Peyer's patch (tissue), 4 donors: Measurements from ENCODE around the gene KRT16. TPM values are rescaled to one million over a fixed set of nuclear protein-coding genes. Genes with fewer than 3 reads are reported as not detected.

Experiments used
- DNase-seq, 3 donors: peaks; one replicate each; pipeline ENCODE4 v3.0.0-alpha.2; 2017 to 2019
- H3K27ac ChIP-seq, 4 donors: fragments of 200-600 bp; sonication (generic); one replicate each; pipeline ENCODE4 v1.5.1; 2016 to 2019
- H3K27me3 ChIP-seq, 2 donors: fragments of 200-600 bp; sonication (generic); one replicate each; pipeline ENCODE4 v1.5.1; 2019
- H3K36me3 ChIP-seq, 3 donors: fragments of 200-600 bp; sonication (generic); one replicate each; pipeline ENCODE4 v1.5.1; 2016 to 2019
- H3K4me1 ChIP-seq, 4 donors: fragments of 200-600 bp; sonication (generic); one replicate each; pipeline ENCODE4 v1.5.1; 2016 to 2019
- H3K4me3 ChIP-seq, 4 donors: fragments of 200-600 bp; sonication (generic); 1 replicate in 3 of 4; 2 replicates in 1 of 4; pipeline ENCODE4 v1.5.1; 2016 to 2019; ENCODE audit warnings: mild to moderate bottlenecking in 1 of 4
- H3K9me3 ChIP-seq, 4 donors: fragments of 200-600 bp; sonication (generic); one replicate each; pipeline ENCODE4 v1.5.1; 2016 to 2019; ENCODE audit warnings: mild to moderate bottlenecking in 1 of 4
- CTCF ChIP-seq, 6 experiments: fragments of 450-650 bp in 4 of 6; fragments of 200-600 bp in 2 of 6; sonication (generic) in 1 of 6; IDR thresholded peaks; one replicate each; pipeline ENCODE4 v1.5.1; 2017 to 2019; ENCODE audit warnings: antibody characterized with exemption in 6 of 6, mild to moderate bottlenecking in 3 of 6, moderate library complexity in 1 of 6
- POLR2A ChIP-seq, 2 donors: fragments of 450-650 bp; IDR thresholded peaks; one replicate each; pipeline ENCODE4 v1.5.1; 2017; ENCODE audit warnings: antibody characterized with exemption in 2 of 2, mild to moderate bottlenecking in 2 of 2, moderate library complexity in 2 of 2
- total RNA-seq, 4 donors: library from RNA; depleted of rRNA; stranded (reverse); fragments of >200 nt; gene quantifications; one replicate each; pipeline ENCODE4 v1.1.0, GENCODE V29; 2016

KRT16 gene
- total RNA-seq, 4 donors from 2014 or later: not detected

DNA sequence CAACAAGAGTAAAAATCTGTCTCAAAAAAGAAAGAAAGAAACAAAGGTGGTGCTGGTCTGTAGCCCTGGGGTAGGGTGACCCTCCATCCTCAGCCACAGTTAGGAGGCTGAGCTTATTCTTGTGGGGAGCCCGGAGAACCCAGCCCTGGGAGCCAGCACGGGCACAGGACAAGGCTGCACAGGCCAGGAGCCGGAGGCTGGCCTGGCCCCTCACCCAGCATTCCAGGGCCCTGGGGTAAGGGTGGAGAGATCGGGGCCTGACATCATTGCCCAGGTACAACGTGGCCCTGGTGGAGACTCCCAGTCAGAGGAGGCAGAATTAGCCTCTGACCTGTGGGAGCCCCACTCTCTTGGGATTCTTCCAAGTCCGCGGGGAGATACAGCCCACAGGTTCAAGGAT lies 22.1 kb upstream of the KRT16 start:
- H3K36me3 ChIP-seq: no peaks in the 10 kb centered on the region
- H3K4me3 ChIP-seq: no peak overlapping the region
- peak overlapping the region in 2 of 4 donors; percentile 15 to 28 for H3K27ac ChIP-seq
- DNase-seq: no peak
- H3K27me3 ChIP-seq: no peaks in the 10 kb centered on the region
- no peak for TF ChIP-seq POLR2A (IDR thresholded peaks at IDR 0.05)
- no peak for TF ChIP-seq CTCF (IDR thresholded peaks at IDR 0.05)
- H3K9me3 ChIP-seq: no peaks in the 10 kb centered on the region
- H3K4me1 ChIP-seq: peaks cover 0 to 24% (median 1%) of the 10 kb centered on the region in 4 donors

- TF ChIP-seq POLR2A (IDR thresholded peaks at IDR 0.05) (no peak), CTCF (IDR thresholded peaks at IDR 0.05) (no peak)
- Histone ChIP-seq H3K27me3 (no peaks in the 10 kb centered on the region), H3K4me1 (peaks cover 0 to 24% (median 1%) of the 10 kb centered on the region in 4 donors), H3K36me3 (no peaks in the 10 kb centered on the region), H3K4me3 (no peak overlapping the region), H3K9me3 (no peaks in the 10 kb centered on the region), H3K27ac (no peak overlapping the region)
- DNase-seq: no peak
Measured at GRCh38 chr17:41633556-41634199, 21.1 kb upstream of the KRT16 start.

DNA sequence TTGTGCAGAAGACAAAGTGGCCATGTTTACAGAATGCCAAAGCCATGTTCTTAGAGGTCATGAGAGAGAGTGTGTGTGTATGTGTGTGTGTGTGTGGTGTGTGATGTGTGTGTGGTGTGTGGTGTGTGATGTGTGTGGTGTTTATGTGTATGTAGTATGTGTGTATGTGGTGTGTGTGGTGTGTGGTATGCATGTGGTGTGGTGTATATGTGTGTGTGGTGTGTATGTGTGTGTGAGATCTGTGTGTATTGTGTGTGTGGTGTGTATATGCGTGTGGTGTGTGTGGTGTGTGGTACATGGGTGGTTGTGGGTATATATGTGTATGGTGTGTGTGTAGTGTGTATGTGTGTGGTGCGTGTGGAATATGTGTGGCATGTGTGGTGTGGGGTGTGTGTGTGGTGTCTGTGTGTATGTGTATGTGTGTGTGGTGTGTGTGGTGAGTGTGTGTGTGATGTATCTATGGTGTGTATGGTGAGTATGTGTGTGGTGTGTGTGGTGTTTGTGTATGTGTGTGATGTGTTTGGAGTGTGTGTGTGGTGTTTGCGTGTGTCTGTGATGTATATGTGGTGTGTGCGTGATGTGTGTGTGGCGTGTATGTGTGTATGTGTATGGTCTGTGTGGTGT lies 20.0 kb upstream of the KRT16 start:
- DNase-seq: no peak
- TF ChIP-seq CTCF (IDR thresholded peaks at IDR 0.05): no peak
- no peak for TF ChIP-seq POLR2A (IDR thresholded peaks at IDR 0.05)
- H3K36me3 ChIP-seq: no peaks in the 10 kb centered on the region
- H3K4me1 ChIP-seq: peaks cover 0 to 24% (median 1%) of the 10 kb centered on the region in 4 donors
- no peak overlapping the region for H3K4me3 ChIP-seq
- H3K27me3 ChIP-seq: no peaks in the 10 kb centered on the region
- H3K9me3 ChIP-seq: no peaks in the 10 kb centered on the region
- H3K27ac ChIP-seq: no peak overlapping the region

DNA sequence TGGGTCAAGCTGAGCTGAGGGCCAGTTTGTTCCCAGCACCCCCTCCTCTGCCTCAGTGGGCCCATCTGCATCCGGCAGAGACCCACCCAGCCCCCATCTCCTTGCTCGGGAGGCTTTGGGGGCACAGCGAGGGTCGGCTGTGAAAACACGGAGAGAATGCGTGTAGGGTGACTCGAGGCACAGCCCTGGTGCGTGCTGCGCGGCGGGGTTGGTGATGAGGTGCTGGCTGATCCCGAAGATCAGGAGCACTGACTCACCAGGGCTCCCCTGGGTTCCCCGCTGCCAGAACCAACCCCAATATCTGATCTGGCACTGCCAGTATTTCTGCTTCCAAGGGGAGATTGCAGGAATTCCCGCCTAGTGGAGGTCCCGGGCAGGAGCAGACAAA lies 19.3 kb upstream of the KRT16 start:
- TF ChIP-seq POLR2A (IDR thresholded peaks at IDR 0.05) (no peak), CTCF (IDR thresholded peaks at IDR 0.05) (no peak)
- peaks cover 0 to 24% (median 1%) of the 10 kb centered on the region in 4 donors for H3K4me1 ChIP-seq
- H3K36me3 ChIP-seq: no peaks in the 10 kb centered on the region
- H3K27me3 ChIP-seq: no peaks in the 10 kb centered on the region
- H3K4me3 ChIP-seq: no peak overlapping the region
- no peak for DNase-seq
- peak overlapping the region in 1 of 4 donors; percentile 40 for H3K27ac ChIP-seq
- H3K9me3 ChIP-seq: no peaks in the 10 kb centered on the region

DNA sequence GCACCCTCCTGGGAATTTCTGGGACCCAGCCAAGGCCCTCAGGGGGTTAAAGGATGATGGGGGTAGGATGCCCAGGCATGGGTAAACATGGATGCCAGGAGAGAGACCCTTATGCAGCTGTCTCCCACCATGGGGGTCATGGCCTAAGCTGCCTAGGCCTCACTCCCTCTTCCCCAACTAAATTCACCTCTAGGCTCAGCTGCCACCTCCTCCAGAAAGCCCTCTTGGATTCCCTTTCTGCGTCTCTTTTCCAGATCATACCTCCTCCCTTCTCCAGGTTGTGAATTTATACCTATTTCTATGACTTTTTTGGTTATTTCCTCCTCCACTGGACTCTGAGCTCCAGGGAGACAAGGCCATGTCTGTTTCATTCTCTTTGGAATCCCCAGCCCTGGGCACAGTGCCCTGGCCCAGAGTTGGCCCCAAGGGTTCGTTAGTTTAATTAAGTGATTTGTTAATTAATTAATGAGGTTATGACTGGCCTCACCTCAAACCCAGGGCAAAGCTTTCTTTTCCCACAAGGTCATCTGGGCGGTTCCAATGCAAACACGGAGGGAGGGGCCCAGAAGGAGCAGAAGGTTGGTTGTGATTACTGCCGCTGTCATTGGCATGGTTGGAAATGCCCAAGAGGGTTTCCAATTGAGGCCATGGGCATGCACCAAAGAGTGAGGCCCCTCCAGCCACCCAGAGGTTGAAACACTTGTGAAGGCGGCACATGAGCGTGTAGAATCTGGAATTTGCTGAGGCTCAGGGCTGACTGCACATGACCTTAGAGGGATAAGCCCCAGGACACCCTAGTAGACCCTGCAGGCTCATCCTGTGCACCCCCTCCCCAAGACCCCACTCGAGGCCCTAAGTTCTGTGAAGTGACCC lies 18.7 kb upstream of the KRT16 start:
- DNase-seq: peak in 2 of 3 donors; percentile 57 to 62
- Histone ChIP-seq H3K27ac (peak overlapping the region in 1 of 4 donors; percentile 40), H3K9me3 (no peaks in the 10 kb centered on the region)

More for the DNA sequence above, 18.7 kb upstream of the KRT16 start:
- H3K4me1 ChIP-seq: peaks cover 0 to 24% (median 1%) of the 10 kb centered on the region in 4 donors
- no peaks in the 10 kb centered on the region for H3K36me3 ChIP-seq
- H3K4me3 ChIP-seq: no peak overlapping the region
- H3K27me3 ChIP-seq: no peaks in the 10 kb centered on the region
- TF ChIP-seq CTCF (IDR thresholded peaks at IDR 0.05): no peak
- no peak for TF ChIP-seq POLR2A (IDR thresholded peaks at IDR 0.05)
